CD4-positive, alpha-beta T cell (primary cell): ENCODE measurements around the gene PAF1. TPM values are rescaled to one million over a fixed set of nuclear protein-coding genes. Genes with fewer than 3 reads are reported as not detected.

ENCODE experiments used
- ATAC-seq: fragments of 200-7000 bp; cut with Tn5 transposase; one replicate; pipeline ENCODE4 v1.10.0; 2022; ENCODE audit warnings: mild to moderate bottlenecking; ENCODE audit not compliant: poor library complexity
- CTCF ChIA-PET: fragments of 350-600 bp; sonication (Branson Sonifier 250); formaldehyde crosslinking; loops from one replicate; lab custom pipeline; 2021; ENCODE audit warnings: antibody characterized with exemption, inconsistent platforms; lab: Charles Lee
- POLR2A ChIA-PET: fragments of 350-600 bp; sonication (Branson Sonifier 250); formaldehyde crosslinking; loops from one replicate; lab custom pipeline; 2021; ENCODE audit warnings: antibody characterized with exemption, inconsistent platforms; lab: Charles Lee
- DNase-seq, 14 experiments: peaks; one replicate each; pipeline ENCODE4 v3.0.0-alpha.2; 2013 to 2020; ENCODE audit warnings: mixed read lengths in 2 of 14
- H3K27ac ChIP-seq, 2 donors: one replicate each; pipeline versions ENCODE4 v1.5.1 to v1.7.0; 2013; ENCODE audit warnings: low read length in 2 of 2, low read depth in 1 of 2, mild to moderate bottlenecking in 1 of 2
- H3K27me3 ChIP-seq, 2 experiments: 1 replicate in 1 of 2; 2 replicates in 1 of 2; pipeline versions ENCODE4 v1.6.1 to v1.7.0; 2013; ENCODE audit warnings: low read length in 2 of 2, control low read depth in 1 of 2, mild to moderate bottlenecking in 1 of 2, moderate library complexity in 1 of 2; ENCODE audit not compliant: insufficient read depth in 2 of 2, control insufficient read depth in 1 of 2
- H3K36me3 ChIP-seq: one replicate; pipeline ENCODE4 v1.6.1; 2013; ENCODE audit warnings: low read length, control low read depth; ENCODE audit not compliant: insufficient read depth
- H3K4me1 ChIP-seq: one replicate; pipeline ENCODE4 v1.6.1; 2013; ENCODE audit warnings: low read length, control low read depth; ENCODE audit not compliant: insufficient read depth
- H3K4me3 ChIP-seq: one replicate; pipeline ENCODE4 v1.5.1; 2013; ENCODE audit warnings: mild to moderate bottlenecking, low read length, moderate library complexity
- H3K9me3 ChIP-seq, 2 experiments: 1 replicate in 1 of 2; 2 replicates in 1 of 2; pipeline versions ENCODE4 v1.6.1 to v1.7.0; 2013; ENCODE audit warnings: low read length in 2 of 2, mild to moderate bottlenecking in 2 of 2, control low read depth in 1 of 2, moderate library complexity in 1 of 2; ENCODE audit not compliant: control insufficient read depth in 1 of 2, insufficient read depth in 1 of 2
- H3K27ac Mint-ChIP-seq: one replicate; pipeline ENCODE4 v1.8.0; 2020; ENCODE audit warnings: mixed read lengths
- H3K27me3 Mint-ChIP-seq: one replicate; pipeline ENCODE4 v1.8.0; 2021; ENCODE audit warnings: mixed read lengths
- H3K36me3 Mint-ChIP-seq: one replicate; pipeline ENCODE4 v1.8.0; 2021; ENCODE audit warnings: low read depth, mixed read lengths
- H3K4me1 Mint-ChIP-seq: one replicate; pipeline ENCODE4 v1.8.0; 2021; ENCODE audit warnings: low read depth, mixed read lengths
- H3K4me3 Mint-ChIP-seq: one replicate; pipeline ENCODE4 v1.8.0; 2020; ENCODE audit warnings: mild to moderate bottlenecking, mixed read lengths
- H3K9me3 Mint-ChIP-seq: one replicate; pipeline ENCODE4 v1.8.0; 2020; ENCODE audit warnings: mixed read lengths
- intact Hi-C, 2 experiments: fragments of 100-400 bp; cut with DNase I in 1 of 2; cut with micrococcal nuclease in 1 of 2; formaldehyde crosslinking; loops; one replicate each; pipeline versions ENCODE4 v1.15.1 to v1.9.0; 2023 to 2025; cut with DNase I, micrococcal nuclease
- total RNA-seq, 174 experiments: library from RNA in 2 of 174; stranded (reverse) in 2 of 174; gene quantifications; one replicate each; pipeline ENCODE4 v1.2.3 and lab custom pipeline; 2021 to 2026
- TF ChIP-seq, protein P1 (sequence below): fragments of 200-600 bp; IDR thresholded peaks from one replicate; pipeline ENCODE4 v1.8.0; 2022; ENCODE audit warnings: antibody characterized with exemption, mild to moderate bottlenecking

The PAF1 gene
- total RNA-seq, 2 experiments from 2014 or later, result 99.6 to 101 TPM

DNA sequence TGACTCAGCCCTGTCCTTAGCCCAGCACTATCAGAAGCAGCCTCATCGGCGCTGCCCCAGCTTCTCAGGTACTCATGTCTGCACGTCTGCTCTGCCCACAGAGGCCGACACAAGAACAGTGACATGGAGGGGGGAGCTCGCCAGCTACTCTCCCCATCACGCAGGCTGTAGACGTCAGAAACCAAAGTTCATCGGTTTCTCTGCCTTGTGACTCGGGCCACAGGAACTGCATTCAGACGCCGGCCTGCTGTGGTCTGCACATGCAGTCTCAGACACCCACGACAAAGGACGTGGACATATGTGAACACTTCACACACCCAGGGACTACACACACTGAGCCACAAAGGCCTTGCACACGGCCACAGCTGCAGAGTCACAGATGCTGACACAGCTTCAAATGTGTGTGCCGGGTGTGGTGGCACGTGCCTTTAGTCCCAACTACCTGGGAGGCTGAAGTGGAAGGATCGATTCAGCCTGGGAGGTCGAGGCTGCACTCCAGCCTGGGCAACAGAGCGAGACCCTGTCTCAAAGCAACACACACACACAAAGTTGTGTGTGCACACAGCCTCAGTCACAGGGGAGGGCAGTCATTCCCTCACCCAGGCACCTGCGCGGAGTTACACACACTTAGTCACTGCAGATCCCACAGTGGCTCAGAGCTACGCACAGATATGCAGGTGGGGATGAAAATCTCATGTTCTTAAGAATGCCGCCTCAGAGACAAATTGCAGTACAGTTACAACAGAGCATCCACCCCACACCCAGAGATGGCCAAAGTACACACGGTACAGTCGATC lies 10.8 kb upstream of the PAF1 start:
- H3K4me1 Mint-ChIP-seq, result peaks cover 68% of the 10 kb centered on the region
- DNase-seq (peak; percentile 71 to 98 (median 84)), ATAC-seq (peak; percentile 58)
- H3K27me3 Mint-ChIP-seq, result no peaks in the 10 kb centered on the region
- Histone ChIP-seq H3K27me3 (no peaks in the 10 kb centered on the region), H3K4me3 (peak overlapping the region; percentile 73), H3K9me3 (no peaks in the 10 kb centered on the region), H3K36me3 (peaks cover 13% of the 10 kb centered on the region), H3K4me1 (peaks cover 93% of the 10 kb centered on the region), H3K27ac (peak overlapping the region; percentile 100)
- intact Hi-C loops, result loop anchor here in 1 of 2 experiments (1.0 kb wide), 2 partner anchors 11 kb away; partner anchors contain the start of gene PLEKHG2
- peak overlapping the region; percentile 98 for H3K27ac Mint-ChIP-seq
- ChIA-PET CTCF (interaction anchor here (1.3 to 2.3 kb wide), 2 partner anchors 10 to 34 kb away, joined by 4 to 40 read pairs; partner anchors contain the start of genes PLEKHG2 and RPS16), POLR2A (interaction anchor here (0.5 to 9.4 kb wide), 10 partner anchors 6 to 560 kb away, joined by 3 to 144 read pairs (median 10); partner anchors contain the start of genes GMFG, MED29, PAF1 and PLEKHG2)
- peak overlapping the region; percentile 89 for H3K4me3 Mint-ChIP-seq
- H3K36me3 Mint-ChIP-seq, result peaks cover 36% of the 10 kb centered on the region
- TF ChIP-seq, protein P1, sequence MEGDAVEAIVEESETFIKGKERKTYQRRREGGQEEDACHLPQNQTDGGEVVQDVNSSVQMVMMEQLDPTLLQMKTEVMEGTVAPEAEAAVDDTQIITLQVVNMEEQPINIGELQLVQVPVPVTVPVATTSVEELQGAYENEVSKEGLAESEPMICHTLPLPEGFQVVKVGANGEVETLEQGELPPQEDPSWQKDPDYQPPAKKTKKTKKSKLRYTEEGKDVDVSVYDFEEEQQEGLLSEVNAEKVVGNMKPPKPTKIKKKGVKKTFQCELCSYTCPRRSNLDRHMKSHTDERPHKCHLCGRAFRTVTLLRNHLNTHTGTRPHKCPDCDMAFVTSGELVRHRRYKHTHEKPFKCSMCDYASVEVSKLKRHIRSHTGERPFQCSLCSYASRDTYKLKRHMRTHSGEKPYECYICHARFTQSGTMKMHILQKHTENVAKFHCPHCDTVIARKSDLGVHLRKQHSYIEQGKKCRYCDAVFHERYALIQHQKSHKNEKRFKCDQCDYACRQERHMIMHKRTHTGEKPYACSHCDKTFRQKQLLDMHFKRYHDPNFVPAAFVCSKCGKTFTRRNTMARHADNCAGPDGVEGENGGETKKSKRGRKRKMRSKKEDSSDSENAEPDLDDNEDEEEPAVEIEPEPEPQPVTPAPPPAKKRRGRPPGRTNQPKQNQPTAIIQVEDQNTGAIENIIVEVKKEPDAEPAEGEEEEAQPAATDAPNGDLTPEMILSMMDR, result no peak
- H3K9me3 Mint-ChIP-seq, result no peaks in the 10 kb centered on the region

DNA sequence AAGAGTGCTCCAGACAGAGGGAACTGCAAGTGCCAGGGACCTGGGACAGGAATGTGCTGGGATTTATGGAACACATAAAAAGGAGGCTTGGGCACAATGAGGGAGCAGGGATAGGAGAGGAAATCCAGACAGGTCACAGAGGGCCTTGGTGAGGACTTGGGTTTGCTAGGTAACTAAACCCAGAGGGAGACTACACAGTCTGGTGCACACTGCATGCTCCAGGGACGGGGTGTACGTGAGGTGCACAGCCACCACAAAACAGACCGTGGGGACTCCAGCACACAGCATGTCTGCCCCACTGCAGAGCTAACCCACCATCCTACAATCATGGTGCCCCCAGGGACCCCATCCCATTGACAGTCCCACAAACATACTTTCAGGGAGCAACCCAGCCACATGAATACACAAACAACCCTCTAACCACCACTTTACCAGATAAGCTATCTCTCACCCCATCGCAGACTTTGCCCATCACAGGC lies 10.2 kb upstream of the PAF1 start:
- Histone ChIP-seq H3K27me3 (no peaks in the 10 kb centered on the region), H3K27ac (peak overlapping the region; percentile 100), H3K4me1 (peaks cover 90% of the 10 kb centered on the region), H3K9me3 (no peaks in the 10 kb centered on the region), H3K36me3 (peaks cover 16% of the 10 kb centered on the region), H3K4me3 (peak overlapping the region; percentile 73)
- Mint-ChIP-seq H3K27me3 (no peaks in the 10 kb centered on the region), H3K36me3 (peaks cover 30% of the 10 kb centered on the region), H3K4me3 (peak overlapping the region; percentile 89), H3K27ac (peak overlapping the region; percentile 98), H3K9me3 (no peaks in the 10 kb centered on the region), H3K4me1 (peaks cover 64% of the 10 kb centered on the region)
- TF ChIP-seq, protein P1, result no peak
- DNase-seq (no peak), ATAC-seq (peak; percentile 9)
- ChIA-PET CTCF (interaction anchor here (1.3 to 2.3 kb wide), 2 partner anchors 11 to 34 kb away, joined by 4 to 40 read pairs; partner anchors contain the start of genes PLEKHG2 and RPS16), POLR2A (interaction anchor here (0.5 to 9.4 kb wide), 8 partner anchors 7 to 559 kb away, joined by 3 to 144 read pairs (median 22); partner anchors contain the start of genes GMFG, MED29, PAF1 and PLEKHG2)
- intact Hi-C loops, result loop anchor here in 1 of 2 experiments (1.0 kb wide), 2 partner anchors 11 kb away; partner anchors contain the start of gene PLEKHG2

DNA sequence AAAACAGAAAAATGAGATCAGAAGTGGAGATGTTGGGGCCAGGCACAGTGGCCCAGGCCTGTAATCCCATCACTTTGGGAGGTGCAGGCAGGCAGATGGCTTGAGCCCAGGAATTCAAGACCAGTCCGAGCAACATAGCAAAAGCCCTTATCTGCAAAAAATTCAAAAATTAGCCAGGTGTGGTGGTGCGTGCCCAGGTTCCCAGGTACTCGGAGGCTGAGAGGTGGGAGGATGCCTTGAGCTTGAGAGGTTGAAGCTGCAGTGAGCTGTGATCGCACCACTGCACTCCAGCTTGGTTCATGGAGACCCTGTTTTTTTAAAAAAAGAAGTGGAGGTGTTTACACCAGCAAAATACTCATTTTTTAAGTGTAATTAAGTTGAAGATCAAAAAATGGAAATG lies 9.2 kb upstream of the PAF1 start:
- H3K27me3 Mint-ChIP-seq, result no peaks in the 10 kb centered on the region
- no peaks in the 10 kb centered on the region for H3K9me3 ChIP-seq
- H3K27me3 ChIP-seq, result no peaks in the 10 kb centered on the region
- ChIA-PET CTCF (interaction anchor here (1.0 to 4.2 kb wide), 2 partner anchors 12 to 58 kb away, joined by 3 to 102 read pairs; partner anchors contain the start of genes PLEKHG2 and SAMD4B), POLR2A (interaction anchor here (0.7 to 5.5 kb wide), 4 partner anchors 8 to 36 kb away, joined by 3 to 126 read pairs (median 71); partner anchors contain the start of genes PLEKHG2, RPS16 and ZFP36)
- H3K4me3 ChIP-seq, result no peak overlapping the region
- H3K4me1 Mint-ChIP-seq, result peaks cover 54% of the 10 kb centered on the region
- H3K4me1 ChIP-seq, result peaks cover 80% of the 10 kb centered on the region
- intact Hi-C loops, result no loop called here
- H3K27ac Mint-ChIP-seq, result peak overlapping the region; percentile 98
- TF ChIP-seq, protein P1, result no peak
- H3K36me3 ChIP-seq, result peaks cover 24% of the 10 kb centered on the region
- no peak for ATAC-seq
- H3K36me3 Mint-ChIP-seq, result peaks cover 38% of the 10 kb centered on the region
- H3K27ac ChIP-seq, result peak overlapping the region in 1 of 2 donors; percentile 100
- DNase-seq, result no peak
- H3K4me3 Mint-ChIP-seq, result peak overlapping the region; percentile 74
- no peaks in the 10 kb centered on the region for H3K9me3 Mint-ChIP-seq
